ENCODE data around the gene MRPS25. TPM values are rescaled to one million over a fixed set of nuclear protein-coding genes. Genes with fewer than 3 reads are reported as not detected.

MRPS25 gene
- polyA plus RNA-seq, 2 of the 4 experiments (the other 2 are of a cell fraction), result 42.0 to 78.4 TPM

GRCh38 chr3:15096046-15096445 is 30.9 kb upstream of the MRPS25 start:
- FAIRE-seq (no peak), ATAC-seq (no peak), DNase-seq (ENCODE audit: low read depth in 1 of 2, low spot score in 1 of 2) (no peak)
- no peak overlapping the region for H3K4me3 ChIP-seq
- H3K4me2 ChIP-seq, result no peak overlapping the region
- ChIA-PET CTCF (interaction anchor here (8.2 kb wide), 1 partner anchor 12 kb away, joined by 46 read pairs; no protein-coding TSS in a partner anchor), POLR2A (no interaction called here)
- WGBS (ENCODE audit: missing lambda C conversion rate), result 95% methylated on average over 3 of the region's 3 CpGs
- no peaks in the 10 kb centered on the region for H3K9me3 ChIP-seq
- H3K4me1 ChIP-seq, result peaks cover 10% of the 10 kb centered on the region
- H3K27ac ChIP-seq, result no peak overlapping the region
- TF ChIP-seq FOSB (CRISPR knock-in tag; IDR thresholded peaks at IDR 0.05) (no peak), CBX2 (IDR thresholded peaks at IDR 0.05; ENCODE audit: borderline replicate concordance, low read depth) (no peak), GATA3 (IDR thresholded peaks at IDR 0.05; ENCODE audit: borderline replicate concordance) (no peak), HDAC2 (IDR thresholded peaks at IDR 0.05) (no peak), PHF8 (IDR thresholded peaks at IDR 0.05; ENCODE audit: borderline replicate concordance, low read depth) (no peak), RCOR1 (IDR thresholded peaks at IDR 0.05; ENCODE audit: low read depth, low read length) (no peak), JUNB (IDR thresholded peaks at IDR 0.05) (no peak), SREBF2 (IDR thresholded peaks at IDR 0.05) (no peak), MAZ (IDR thresholded peaks at IDR 0.05; ENCODE audit: borderline replicate concordance, low read depth, low read length) (no peak), EHMT2 (IDR thresholded peaks at IDR 0.05; ENCODE audit: low read depth) (no peak)
- TF ChIP-seq, protein P1, sequence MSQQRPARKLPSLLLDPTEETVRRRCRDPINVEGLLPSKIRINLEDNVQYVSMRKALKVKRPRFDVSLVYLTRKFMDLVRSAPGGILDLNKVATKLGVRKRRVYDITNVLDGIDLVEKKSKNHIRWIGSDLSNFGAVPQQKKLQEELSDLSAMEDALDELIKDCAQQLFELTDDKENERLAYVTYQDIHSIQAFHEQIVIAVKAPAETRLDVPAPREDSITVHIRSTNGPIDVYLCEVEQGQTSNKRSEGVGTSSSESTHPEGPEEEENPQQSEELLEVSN (IDR thresholded peaks at IDR 0.05; ENCODE audit: borderline replicate concordance, low read depth), result no peak
- TF ChIP-seq, protein P2, sequence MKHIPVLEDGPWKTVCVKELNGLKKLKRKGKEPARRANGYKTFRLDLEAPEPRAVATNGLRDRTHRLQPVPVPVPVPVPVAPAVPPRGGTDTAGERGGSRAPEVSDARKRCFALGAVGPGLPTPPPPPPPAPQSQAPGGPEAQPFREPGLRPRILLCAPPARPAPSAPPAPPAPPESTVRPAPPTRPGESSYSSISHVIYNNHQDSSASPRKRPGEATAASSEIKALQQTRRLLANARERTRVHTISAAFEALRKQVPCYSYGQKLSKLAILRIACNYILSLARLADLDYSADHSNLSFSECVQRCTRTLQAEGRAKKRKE (CRISPR knock-in tag; IDR thresholded peaks at IDR 0.05; ENCODE audit: low read depth), result no peak
- TF ChIP-seq, protein P3, sequence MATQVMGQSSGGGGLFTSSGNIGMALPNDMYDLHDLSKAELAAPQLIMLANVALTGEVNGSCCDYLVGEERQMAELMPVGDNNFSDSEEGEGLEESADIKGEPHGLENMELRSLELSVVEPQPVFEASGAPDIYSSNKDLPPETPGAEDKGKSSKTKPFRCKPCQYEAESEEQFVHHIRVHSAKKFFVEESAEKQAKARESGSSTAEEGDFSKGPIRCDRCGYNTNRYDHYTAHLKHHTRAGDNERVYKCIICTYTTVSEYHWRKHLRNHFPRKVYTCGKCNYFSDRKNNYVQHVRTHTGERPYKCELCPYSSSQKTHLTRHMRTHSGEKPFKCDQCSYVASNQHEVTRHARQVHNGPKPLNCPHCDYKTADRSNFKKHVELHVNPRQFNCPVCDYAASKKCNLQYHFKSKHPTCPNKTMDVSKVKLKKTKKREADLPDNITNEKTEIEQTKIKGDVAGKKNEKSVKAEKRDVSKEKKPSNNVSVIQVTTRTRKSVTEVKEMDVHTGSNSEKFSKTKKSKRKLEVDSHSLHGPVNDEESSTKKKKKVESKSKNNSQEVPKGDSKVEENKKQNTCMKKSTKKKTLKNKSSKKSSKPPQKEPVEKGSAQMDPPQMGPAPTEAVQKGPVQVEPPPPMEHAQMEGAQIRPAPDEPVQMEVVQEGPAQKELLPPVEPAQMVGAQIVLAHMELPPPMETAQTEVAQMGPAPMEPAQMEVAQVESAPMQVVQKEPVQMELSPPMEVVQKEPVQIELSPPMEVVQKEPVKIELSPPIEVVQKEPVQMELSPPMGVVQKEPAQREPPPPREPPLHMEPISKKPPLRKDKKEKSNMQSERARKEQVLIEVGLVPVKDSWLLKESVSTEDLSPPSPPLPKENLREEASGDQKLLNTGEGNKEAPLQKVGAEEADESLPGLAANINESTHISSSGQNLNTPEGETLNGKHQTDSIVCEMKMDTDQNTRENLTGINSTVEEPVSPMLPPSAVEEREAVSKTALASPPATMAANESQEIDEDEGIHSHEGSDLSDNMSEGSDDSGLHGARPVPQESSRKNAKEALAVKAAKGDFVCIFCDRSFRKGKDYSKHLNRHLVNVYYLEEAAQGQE (IDR thresholded peaks at IDR 0.05), result no peak
- TF ChIP-seq, protein P4, sequence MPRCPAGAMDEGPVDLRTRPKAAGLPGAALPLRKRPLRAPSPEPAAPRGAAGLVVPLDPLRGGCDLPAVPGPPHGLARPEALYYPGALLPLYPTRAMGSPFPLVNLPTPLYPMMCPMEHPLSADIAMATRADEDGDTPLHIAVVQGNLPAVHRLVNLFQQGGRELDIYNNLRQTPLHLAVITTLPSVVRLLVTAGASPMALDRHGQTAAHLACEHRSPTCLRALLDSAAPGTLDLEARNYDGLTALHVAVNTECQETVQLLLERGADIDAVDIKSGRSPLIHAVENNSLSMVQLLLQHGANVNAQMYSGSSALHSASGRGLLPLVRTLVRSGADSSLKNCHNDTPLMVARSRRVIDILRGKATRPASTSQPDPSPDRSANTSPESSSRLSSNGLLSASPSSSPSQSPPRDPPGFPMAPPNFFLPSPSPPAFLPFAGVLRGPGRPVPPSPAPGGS (IDR thresholded peaks at IDR 0.05), result no peak

GRCh38 chr3:15094187-15094875 is 29.2 kb upstream of the MRPS25 start:
- ATAC-seq, result no peak

More at GRCh38 chr3:15094187-15094875, 29.2 kb upstream of the MRPS25 start:
- FAIRE-seq (no peak), DNase-seq (ENCODE audit: low read depth in 1 of 2, low spot score in 1 of 2) (no peak)
- peaks cover 6% of the 10 kb centered on the region; the same call in 2 of the 3 replicates for H3K4me1 ChIP-seq
- ChIA-PET CTCF (interaction anchor here (8.2 kb wide), 1 partner anchor 14 kb away, joined by 46 read pairs; no protein-coding TSS in a partner anchor), POLR2A (no interaction called here)
- H3K4me3 ChIP-seq, result no peak overlapping the region
- no peak overlapping the region for H3K27ac ChIP-seq
- WGBS (ENCODE audit: missing lambda C conversion rate), result 90% methylated on average over 5 of the region's 5 CpGs
- H3K4me2 ChIP-seq, result no peak overlapping the region
- no peaks in the 10 kb centered on the region for H3K9me3 ChIP-seq
- TF ChIP-seq RCOR1 (IDR thresholded peaks at IDR 0.05; ENCODE audit: low read depth, low read length) (no peak), CEBPB (IDR thresholded peaks at IDR 0.05) (no peak), FOXS1 (CRISPR knock-in tag; IDR thresholded peaks at IDR 0.05) (no peak), JUN (IDR thresholded peaks at IDR 0.05) (no peak), ZFP36 (IDR thresholded peaks at IDR 0.05; ENCODE audit: borderline replicate concordance, partially characterized antibody) (no peak)
